HG02870 (cell line): ENCODE data around the gene CD70.
"Not testable (repeated sequence)": the region's sequence is repeated elsewhere in the genome, so short reads cannot be mapped to it uniquely, and the experiment has no call there.

Experiments used
- ATAC-seq: cut with Tn5 transposase; IDR thresholded peaks from one replicate; pipeline ENCODE4 v1.9.1; 2021; ENCODE audit warnings: mild to moderate bottlenecking, moderate library complexity; ENCODE audit not compliant: unreplicated experiment

Gene CD70

GRCh38 chr19:6590827-6591319 is at the start of gene CD70:
CD70 (minus strand) TSS chr19:6591150; CDS start chr19:6591002, 148 bp downstream.
- ATAC-seq, result peak; percentile 44

- not testable (repeated sequence) for ATAC-seq
Observed at GRCh38 chr19:6640333-6640732, 49.4 kb upstream of the CD70 start.

- ATAC-seq, result no peak
Observed at GRCh38 chr19:6639439-6639838, 48.5 kb upstream of the CD70 start.

GRCh38 chr19:6633456-6633813 is 42.5 kb upstream of the CD70 start:
- not testable (repeated sequence) for ATAC-seq

- not testable (repeated sequence) for ATAC-seq
Observed at GRCh38 chr19:6632747-6633455, 42.0 kb upstream of the CD70 start.

GRCh38 chr19:6632002-6632621 is 41.2 kb upstream of the CD70 start:
- no peak for ATAC-seq

GRCh38 chr19:6626764-6627163 is 35.8 kb upstream of the CD70 start:
- ATAC-seq, result no peak

- ATAC-seq, result no peak
Observed at GRCh38 chr19:6617374-6617773, 26.4 kb upstream of the CD70 start.

- ATAC-seq, result no peak
Observed at GRCh38 chr19:6616011-6616410, 25.1 kb upstream of the CD70 start.

- no peak for ATAC-seq
Observed at GRCh38 chr19:6613711-6614110, 22.8 kb upstream of the CD70 start.

GRCh38 chr19:6610934-6611852 is 20.2 kb upstream of the CD70 start:
- no peak for ATAC-seq

GRCh38 chr19:6608940-6609339 is 18.0 kb upstream of the CD70 start:
- ATAC-seq, result no peak

GRCh38 chr19:6608146-6608545 is 17.2 kb upstream of the CD70 start:
- not testable (repeated sequence) for ATAC-seq

- not testable (repeated sequence) for ATAC-seq
Observed at GRCh38 chr19:6606276-6607070, 15.5 kb upstream of the CD70 start.

- no peak for ATAC-seq
Observed at GRCh38 chr19:6604906-6605305, 14.0 kb upstream of the CD70 start.

GRCh38 chr19:6602729-6603114 is 11.8 kb upstream of the CD70 start:
- no peak for ATAC-seq

GRCh38 chr19:6601537-6602052 is 10.6 kb upstream of the CD70 start:
- peak; percentile 58 for ATAC-seq

GRCh38 chr19:6600951-6601536 is 10.1 kb upstream of the CD70 start:
- not testable (repeated sequence) for ATAC-seq

GRCh38 chr19:6599866-6600454 is 9.0 kb upstream of the CD70 start:
- no peak for ATAC-seq
